Erythroblast (primary cell): ENCODE results near the gene NAAA.

Experiments
- DNase-seq, 2 experiments: peaks; one replicate each; lab custom pipeline; 2025; lab: John Stamatoyannopoulos, UW
- GATA1 ChIP-seq: IDR thresholded peaks from 2 replicates; pipeline ENCODE4 v1.6.1; 2011; ENCODE audit warnings: low read depth, mild to moderate bottlenecking, control low read depth, low read length, moderate library complexity
- POLR2A ChIP-seq: IDR thresholded peaks from 2 replicates; pipeline ENCODE4 v1.6.1; 2011; ENCODE audit warnings: mild to moderate bottlenecking, low read length

NAAA gene

GRCh38 chr4:75902352-75902751, 38.5 kb downstream of the NAAA start, which contains the start of gene PPEF2:
Gene PPEF2 (minus strand): TSS chr4:75902452. CDS start chr4:75896325, 6,127 bp downstream.
- no peak for DNase-seq
- TF ChIP-seq POLR2A (no peak), GATA1 (no peak)

GRCh38 chr4:75898536-75898935, 42.3 kb downstream of the NAAA start:
- TF ChIP-seq POLR2A (no peak), GATA1 (no peak)
- no peak for DNase-seq

- DNase-seq: peak; percentile 40 to 67
These were observed 45.0 kb downstream of the NAAA start for GRCh38 chr4:75895744-75896314.

GRCh38 chr4:75892508-75892907, 48.3 kb downstream of the NAAA start:
- no peak for DNase-seq
- TF ChIP-seq GATA1 (no peak), POLR2A (no peak)

More at GRCh38 chr4:75895744-75896314, 45.0 kb downstream of the NAAA start:
- TF ChIP-seq GATA1: no peak
- TF ChIP-seq POLR2A: no peak

GRCh38 chr4:75891611-75892010, 49.2 kb downstream of the NAAA start:
- TF ChIP-seq POLR2A: no peak
- TF ChIP-seq GATA1: no peak
- DNase-seq: no peak

GRCh38 chr4:75889537-75890199, 51.1 kb downstream of the NAAA start:
- no peak for DNase-seq
- TF ChIP-seq GATA1 (no peak), POLR2A (no peak)

GRCh38 chr4:75886104-75886503, 54.7 kb downstream of the NAAA start:
- TF ChIP-seq GATA1 (no peak), POLR2A (no peak)
- DNase-seq: no peak

- no peak for TF ChIP-seq GATA1
- TF ChIP-seq POLR2A: no peak
- DNase-seq: no peak
These were observed 59.3 kb downstream of the NAAA start for GRCh38 chr4:75881476-75881875.

GRCh38 chr4:75880278-75880677, 60.5 kb downstream of the NAAA start:
- TF ChIP-seq GATA1 (no peak), POLR2A (no peak)
- no peak for DNase-seq

- TF ChIP-seq POLR2A (no peak), GATA1 (no peak)
- no peak for DNase-seq
These were observed 62.5 kb downstream of the NAAA start for GRCh38 chr4:75878246-75878756.

GRCh38 chr4:75876218-75876617, 64.6 kb downstream of the NAAA start:
- no peak for TF ChIP-seq GATA1
- DNase-seq: no peak

- TF ChIP-seq POLR2A (no peak), GATA1 (no peak)
- no peak for DNase-seq
These were observed 71.7 kb downstream of the NAAA start for GRCh38 chr4:75869100-75869499.

GRCh38 chr4:75867130-75867529, 73.7 kb downstream of the NAAA start:
- TF ChIP-seq POLR2A (no peak), GATA1 (no peak)
- no peak for DNase-seq
